ENCODE measurements around the gene ALX3. TPM values are rescaled to one million over a fixed set of nuclear protein-coding genes. Genes with fewer than 3 reads are reported as not detected.

The ALX3 gene
- total RNA-seq, 6 donors from 2014 or later, result 0.24 TPM; not detected in 5

DNA sequence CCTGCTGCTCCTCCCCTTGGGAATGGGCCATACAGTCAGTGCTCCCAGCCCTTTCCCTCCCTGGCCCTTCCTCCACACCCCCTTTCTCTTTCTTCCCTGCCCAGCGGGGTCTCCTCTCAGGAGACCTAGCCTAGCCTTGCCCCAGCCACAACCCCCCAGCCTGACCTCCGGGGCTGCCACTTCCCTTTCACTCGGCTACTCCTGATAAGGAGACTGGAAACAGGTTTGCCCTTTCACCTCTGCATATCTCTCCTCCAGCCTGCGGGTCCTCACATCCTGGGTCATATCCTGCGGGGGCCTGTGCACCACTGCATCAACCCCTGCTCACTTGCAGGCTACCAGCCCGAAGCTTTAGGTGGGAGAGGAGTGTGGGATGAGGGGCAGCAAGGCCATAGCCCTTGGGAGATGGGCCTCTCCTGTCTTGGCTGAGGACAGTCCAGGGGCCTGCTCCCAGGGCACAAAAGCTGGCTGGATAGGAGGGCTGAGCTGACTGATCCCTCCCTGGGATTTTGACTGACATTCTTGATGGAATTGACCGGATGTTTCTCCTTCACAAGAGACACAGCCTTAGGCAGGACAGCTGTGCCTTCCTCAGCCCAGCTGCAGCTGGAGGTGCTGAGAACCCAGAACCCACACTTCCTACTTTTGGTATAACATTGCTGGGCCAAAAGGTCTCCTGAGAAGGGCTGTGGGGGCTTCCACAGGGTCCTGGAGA lies 19.2 kb upstream of the ALX3 start:
- no peak for ATAC-seq (ENCODE audit: low FRiP score in 2 of 2)
- Histone ChIP-seq H3K4me3 (no peak overlapping the region), H3K27ac (no peak overlapping the region), H3K4me1 (peaks cover 0 to 5% (median 0%) of the 10 kb centered on the region in 4 donors), H3K27me3 (peaks cover 0 to 2% (median 0%) of the 10 kb centered on the region in 4 donors), H3K36me3 (no peaks in the 10 kb centered on the region), H3K9me3 (no peaks in the 10 kb centered on the region)
- no peak for DNase-seq
- no peak for TF ChIP-seq CTCF (IDR thresholded peaks at IDR 0.05)
- no peak for TF ChIP-seq EP300 (IDR thresholded peaks at IDR 0.05)
- no peak for TF ChIP-seq POLR2A (IDR thresholded peaks at IDR 0.05)
- no peak for TF ChIP-seq POLR2AphosphoS5 (IDR thresholded peaks at IDR 0.05)
- 50 to 55% methylated on average over 6 to 7 of the region's 7 CpGs for WGBS, 2 donors

- Histone ChIP-seq H3K27ac (no peak overlapping the region), H3K36me3 (no peaks in the 10 kb centered on the region), H3K4me3 (no peak overlapping the region), H3K4me1 (peaks cover 2 to 14% (median 5%) of the 10 kb centered on the region in 4 donors), H3K27me3 (peaks cover 0 to 5% (median 1%) of the 10 kb centered on the region in 4 donors), H3K9me3 (no peaks in the 10 kb centered on the region)
- 79 to 81% methylated on average over 9 to 10 of the region's 10 CpGs for WGBS, 2 donors
- no peak for DNase-seq
- TF ChIP-seq POLR2AphosphoS5 (IDR thresholded peaks at IDR 0.05), result no peak
- TF ChIP-seq EP300 (IDR thresholded peaks at IDR 0.05), result no peak
- no peak for TF ChIP-seq CTCF (IDR thresholded peaks at IDR 0.05)
- TF ChIP-seq POLR2A (IDR thresholded peaks at IDR 0.05), result no peak
- no peak for ATAC-seq (ENCODE audit: low FRiP score in 2 of 2)
Measured at GRCh38 chr1:110088739-110089316, 18.4 kb upstream of the ALX3 start.

DNA sequence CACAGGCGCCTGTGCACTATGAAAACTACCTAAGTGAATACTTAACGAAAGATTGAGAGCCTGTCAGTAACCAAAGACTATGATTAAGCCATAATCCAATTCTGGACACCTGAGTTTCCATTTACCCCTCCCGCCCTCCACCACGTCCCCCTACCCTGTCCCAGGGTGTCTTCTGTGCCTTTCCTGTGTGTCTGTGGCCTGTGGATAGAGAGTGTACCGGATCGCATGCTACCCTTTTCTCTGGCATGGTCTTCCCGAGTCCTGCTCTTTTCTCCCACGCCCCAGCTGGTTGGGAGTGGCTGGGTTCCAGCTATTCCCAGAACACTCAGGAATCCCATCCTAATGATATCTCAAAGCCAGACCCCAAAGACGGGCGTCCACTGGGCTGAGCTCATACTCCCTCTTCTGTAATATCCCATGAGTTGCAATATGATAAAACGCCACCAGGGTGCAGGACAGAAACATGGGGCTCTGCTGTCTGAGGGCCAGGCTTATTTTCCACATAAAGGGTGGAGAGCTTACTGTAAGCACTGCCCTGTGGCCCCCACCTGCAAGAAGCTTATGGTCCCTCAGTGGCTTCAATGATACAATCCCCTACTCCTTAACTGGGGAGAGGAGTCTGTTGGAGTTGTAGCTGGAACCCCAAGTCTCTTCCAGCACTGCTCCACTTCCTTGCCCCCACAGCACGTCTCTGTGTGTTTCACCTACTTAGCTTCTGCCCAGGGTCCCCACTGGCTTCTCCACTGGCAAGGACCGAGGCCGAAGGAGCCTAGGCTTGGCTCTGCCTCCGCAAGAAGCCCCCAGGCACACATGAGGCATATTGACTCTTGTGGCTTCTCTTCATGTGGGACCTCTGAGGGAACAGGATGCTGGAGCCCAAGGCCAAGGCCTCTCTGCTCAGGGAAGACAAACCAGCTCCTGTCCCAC lies 17.6 kb upstream of the ALX3 start:
- ATAC-seq (ENCODE audit: low FRiP score in 2 of 2), result peak; percentile 64 to 69
- TF ChIP-seq EP300 (IDR thresholded peaks at IDR 0.05) (no peak), CTCF (IDR thresholded peaks at IDR 0.05) (peak; percentile 37 to 73 (median 62))
- WGBS, 2 donors, result 53 to 55% methylated on average over 14 to 15 of the region's 15 CpGs
- H3K36me3 ChIP-seq, result no peaks in the 10 kb centered on the region
- peaks cover 0 to 5% (median 2%) of the 10 kb centered on the region in 4 donors for H3K27me3 ChIP-seq
- H3K9me3 ChIP-seq, result no peaks in the 10 kb centered on the region
- no peak for DNase-seq
- peaks cover 10 to 22% (median 12%) of the 10 kb centered on the region in 4 donors for H3K4me1 ChIP-seq
- no peak overlapping the region for H3K27ac ChIP-seq
- no peak overlapping the region for H3K4me3 ChIP-seq

DNA sequence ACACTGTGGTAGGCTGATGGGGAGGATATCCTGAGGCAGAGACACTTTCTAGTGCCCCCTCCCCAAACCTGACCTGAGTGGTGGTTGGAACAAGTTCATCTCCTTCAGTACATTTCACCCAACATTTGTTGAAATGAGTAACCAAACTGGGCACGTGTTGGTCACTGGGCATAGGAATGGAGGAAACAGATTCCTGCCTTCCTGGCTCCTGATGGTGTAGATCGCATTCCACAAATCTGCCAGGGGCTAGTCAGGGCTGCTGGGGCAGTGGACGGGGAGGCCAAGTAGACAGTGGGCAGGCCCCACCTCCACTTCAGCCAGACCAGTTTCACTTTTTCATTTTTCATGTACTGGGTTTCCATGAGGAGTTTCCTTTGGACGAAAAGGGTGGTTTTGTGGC lies 16.5 kb upstream of the ALX3 start:
- Histone ChIP-seq H3K4me3 (no peak overlapping the region), H3K4me1 (peaks cover 10 to 23% (median 12%) of the 10 kb centered on the region in 4 donors), H3K27me3 (peaks cover 0 to 5% (median 2%) of the 10 kb centered on the region in 4 donors), H3K9me3 (no peaks in the 10 kb centered on the region), H3K27ac (no peak overlapping the region), H3K36me3 (no peaks in the 10 kb centered on the region)
- ATAC-seq (ENCODE audit: low FRiP score in 2 of 2) (no peak), DNase-seq (no peak)
- WGBS, 2 donors, result 68 to 71% methylated on average over 4 of the region's 4 CpGs
- no peak for TF ChIP-seq CTCF (IDR thresholded peaks at IDR 0.05)
- TF ChIP-seq EP300 (IDR thresholded peaks at IDR 0.05), result no peak
- no peak for TF ChIP-seq POLR2A (IDR thresholded peaks at IDR 0.05)
- no peak for TF ChIP-seq POLR2AphosphoS5 (IDR thresholded peaks at IDR 0.05)
